ENCODE results near the gene MYL1.

DNA sequence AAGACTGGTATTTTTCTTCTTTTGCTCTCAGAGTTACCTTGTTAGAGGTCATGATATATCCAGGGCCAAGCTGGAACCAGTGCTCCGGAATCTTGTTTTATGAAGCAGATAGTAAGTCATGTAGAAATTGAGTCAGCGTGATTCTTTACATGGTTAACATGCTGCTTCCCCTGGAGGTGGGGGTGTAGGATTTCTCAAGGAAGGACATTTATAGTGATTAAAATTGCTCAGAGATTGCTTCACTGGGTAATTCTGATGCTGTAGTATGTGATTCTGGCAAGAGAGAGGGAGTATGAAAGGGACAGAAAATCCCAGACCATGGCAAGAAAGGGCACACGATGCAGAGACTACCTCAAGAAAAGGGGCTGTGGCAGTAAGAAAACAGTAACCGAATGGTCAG lies 8.0 kb upstream of the MYL1 start:
- TF ChIP-seq TAF1 (IDR thresholded peaks at IDR 0.05; ENCODE audit: low read depth): no peak
- no peak for TF ChIP-seq CREB1 (IDR thresholded peaks at IDR 0.05; ENCODE audit: low read depth)
- no peak for TF ChIP-seq TEAD4 (IDR thresholded peaks at IDR 0.05)
- no peak for TF ChIP-seq EP300 (IDR thresholded peaks at IDR 0.05; ENCODE audit: borderline replicate concordance)
- TF ChIP-seq, protein P1, sequence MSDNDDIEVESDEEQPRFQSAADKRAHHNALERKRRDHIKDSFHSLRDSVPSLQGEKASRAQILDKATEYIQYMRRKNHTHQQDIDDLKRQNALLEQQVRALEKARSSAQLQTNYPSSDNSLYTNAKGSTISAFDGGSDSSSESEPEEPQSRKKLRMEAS (IDR thresholded peaks at IDR 0.05): no peak
- TF ChIP-seq, protein P2, sequence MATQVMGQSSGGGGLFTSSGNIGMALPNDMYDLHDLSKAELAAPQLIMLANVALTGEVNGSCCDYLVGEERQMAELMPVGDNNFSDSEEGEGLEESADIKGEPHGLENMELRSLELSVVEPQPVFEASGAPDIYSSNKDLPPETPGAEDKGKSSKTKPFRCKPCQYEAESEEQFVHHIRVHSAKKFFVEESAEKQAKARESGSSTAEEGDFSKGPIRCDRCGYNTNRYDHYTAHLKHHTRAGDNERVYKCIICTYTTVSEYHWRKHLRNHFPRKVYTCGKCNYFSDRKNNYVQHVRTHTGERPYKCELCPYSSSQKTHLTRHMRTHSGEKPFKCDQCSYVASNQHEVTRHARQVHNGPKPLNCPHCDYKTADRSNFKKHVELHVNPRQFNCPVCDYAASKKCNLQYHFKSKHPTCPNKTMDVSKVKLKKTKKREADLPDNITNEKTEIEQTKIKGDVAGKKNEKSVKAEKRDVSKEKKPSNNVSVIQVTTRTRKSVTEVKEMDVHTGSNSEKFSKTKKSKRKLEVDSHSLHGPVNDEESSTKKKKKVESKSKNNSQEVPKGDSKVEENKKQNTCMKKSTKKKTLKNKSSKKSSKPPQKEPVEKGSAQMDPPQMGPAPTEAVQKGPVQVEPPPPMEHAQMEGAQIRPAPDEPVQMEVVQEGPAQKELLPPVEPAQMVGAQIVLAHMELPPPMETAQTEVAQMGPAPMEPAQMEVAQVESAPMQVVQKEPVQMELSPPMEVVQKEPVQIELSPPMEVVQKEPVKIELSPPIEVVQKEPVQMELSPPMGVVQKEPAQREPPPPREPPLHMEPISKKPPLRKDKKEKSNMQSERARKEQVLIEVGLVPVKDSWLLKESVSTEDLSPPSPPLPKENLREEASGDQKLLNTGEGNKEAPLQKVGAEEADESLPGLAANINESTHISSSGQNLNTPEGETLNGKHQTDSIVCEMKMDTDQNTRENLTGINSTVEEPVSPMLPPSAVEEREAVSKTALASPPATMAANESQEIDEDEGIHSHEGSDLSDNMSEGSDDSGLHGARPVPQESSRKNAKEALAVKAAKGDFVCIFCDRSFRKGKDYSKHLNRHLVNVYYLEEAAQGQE (IDR thresholded peaks at IDR 0.05; ENCODE audit: low read depth): no peak
- TF ChIP-seq NFIC (IDR thresholded peaks at IDR 0.05): no peak
- TF ChIP-seq, protein P3, sequence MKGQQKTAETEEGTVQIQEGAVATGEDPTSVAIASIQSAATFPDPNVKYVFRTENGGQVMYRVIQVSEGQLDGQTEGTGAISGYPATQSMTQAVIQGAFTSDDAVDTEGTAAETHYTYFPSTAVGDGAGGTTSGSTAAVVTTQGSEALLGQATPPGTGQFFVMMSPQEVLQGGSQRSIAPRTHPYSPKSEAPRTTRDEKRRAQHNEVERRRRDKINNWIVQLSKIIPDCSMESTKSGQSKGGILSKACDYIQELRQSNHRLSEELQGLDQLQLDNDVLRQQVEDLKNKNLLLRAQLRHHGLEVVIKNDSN (IDR thresholded peaks at IDR 0.05): no peak
- TF ChIP-seq CEBPB (IDR thresholded peaks at IDR 0.05): no peak
- TF ChIP-seq YY1 (IDR thresholded peaks at IDR 0.05; ENCODE audit: low read depth): no peak
- no peak for TF ChIP-seq EGR1 (IDR thresholded peaks at IDR 0.05)
